Stimulated activated CD4-positive, alpha-beta T cell treated with anti-CD3 and anti-CD28 coated beads, Interleukin-2, amount 100 ng/mL, for 24 hours (primary cell): ENCODE data around the gene SHE.

Source experiments
- DNase-seq, 2 donors: peaks; one replicate each; pipeline ENCODE4 v3.0.0-alpha.2; 2020

Gene SHE

DNA sequence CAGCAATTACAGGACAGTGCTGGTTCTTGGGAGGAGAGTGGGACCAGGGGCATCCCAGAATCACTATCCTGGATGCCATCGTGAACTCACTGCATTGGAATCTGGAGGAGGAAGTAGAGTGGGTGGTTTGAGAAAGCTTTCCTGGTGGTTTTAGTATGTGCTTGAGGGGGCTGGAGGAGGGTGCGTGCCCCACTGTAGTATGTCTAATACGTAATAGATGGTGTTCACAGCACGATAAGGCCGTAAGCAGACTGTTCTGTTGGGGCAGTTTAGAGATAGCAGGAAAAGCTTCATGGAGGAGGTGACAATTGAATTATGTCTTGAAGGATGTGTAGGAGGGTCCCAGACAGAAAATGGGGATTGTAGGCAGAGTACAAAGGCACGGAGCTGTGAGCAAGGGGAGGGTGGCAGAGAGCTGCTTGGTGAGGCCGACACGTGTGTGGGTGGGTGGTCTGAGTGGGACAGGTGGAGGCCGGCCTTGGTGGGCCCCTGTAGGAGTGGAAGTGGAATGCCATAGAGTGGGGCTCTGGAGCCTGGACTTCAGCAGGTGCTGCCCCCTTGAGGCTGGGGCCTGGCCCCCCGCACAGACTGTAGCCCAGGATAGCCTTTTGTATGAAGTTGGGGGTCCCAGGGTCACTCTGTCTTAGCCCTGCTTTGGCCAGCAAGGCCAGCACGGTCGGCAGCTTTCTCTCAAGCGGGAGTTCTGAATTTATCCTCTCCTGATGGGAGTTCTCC, 60.0 kb downstream of the SHE start:
- DNase-seq: no peak

- DNase-seq: no peak
Measured at GRCh38 chr1:154441241-154441888, 60.8 kb downstream of the SHE start.

- no peak for DNase-seq
Measured at GRCh38 chr1:154440036-154440804, 62.0 kb downstream of the SHE start.

DNA sequence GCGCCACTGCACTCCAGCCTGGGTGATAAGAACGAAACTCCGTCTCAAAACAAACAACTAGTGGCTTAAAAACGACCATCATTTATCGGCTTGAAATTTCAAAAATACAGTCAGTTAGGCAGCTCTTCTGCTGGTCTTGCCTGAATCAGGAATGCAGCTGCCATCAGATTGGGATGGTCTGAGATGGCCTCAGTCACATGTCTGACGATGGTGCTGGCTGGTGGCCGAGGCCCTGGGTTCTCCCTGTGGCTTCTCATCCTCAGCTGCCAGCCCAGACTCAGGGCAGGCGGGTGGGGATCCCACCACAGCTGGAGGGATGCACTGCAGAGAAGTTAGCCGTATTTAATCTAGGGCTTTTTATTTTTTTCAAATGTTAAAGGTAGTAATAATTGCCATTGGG, 65.8 kb downstream of the SHE start:
- DNase-seq: no peak

- DNase-seq: no peak
Measured at GRCh38 chr1:154435599-154436200, 66.5 kb downstream of the SHE start.

DNA sequence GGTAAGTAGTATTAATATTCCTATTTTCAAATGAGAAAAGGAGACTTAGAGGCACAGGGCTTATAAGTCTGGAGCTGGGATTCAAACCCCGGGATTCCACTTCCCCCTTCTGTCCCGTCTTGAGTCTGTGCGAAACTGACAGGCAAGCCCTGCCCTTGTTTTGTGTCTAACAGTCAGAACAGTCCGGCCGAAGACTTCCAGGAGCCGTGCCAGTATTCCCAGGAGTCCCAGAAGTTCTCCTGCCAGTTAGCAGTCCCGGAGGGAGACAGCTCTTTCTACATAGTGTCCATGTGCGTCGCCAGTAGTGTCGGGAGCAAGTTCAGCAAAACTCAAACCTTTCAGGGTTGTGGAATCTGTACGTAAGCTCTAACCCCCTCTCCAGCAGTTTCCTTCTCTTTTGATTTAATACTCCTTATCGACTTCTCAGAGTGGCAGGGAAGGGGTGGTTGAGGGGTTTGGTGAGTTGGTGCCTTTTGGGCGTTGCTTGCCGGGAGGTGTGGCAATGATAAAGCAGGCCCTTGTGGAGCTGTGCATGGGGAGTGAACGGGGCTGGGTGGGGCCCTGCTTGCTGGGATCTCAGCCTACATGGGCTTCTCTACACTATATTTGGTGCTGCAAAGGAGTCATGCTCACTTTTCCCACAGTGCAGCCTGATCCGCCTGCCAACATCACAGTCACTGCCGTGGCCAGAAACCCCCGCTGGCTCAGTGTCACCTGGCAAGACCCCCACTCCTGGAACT, 67.7 kb downstream of the SHE start:
- no peak for DNase-seq

DNA sequence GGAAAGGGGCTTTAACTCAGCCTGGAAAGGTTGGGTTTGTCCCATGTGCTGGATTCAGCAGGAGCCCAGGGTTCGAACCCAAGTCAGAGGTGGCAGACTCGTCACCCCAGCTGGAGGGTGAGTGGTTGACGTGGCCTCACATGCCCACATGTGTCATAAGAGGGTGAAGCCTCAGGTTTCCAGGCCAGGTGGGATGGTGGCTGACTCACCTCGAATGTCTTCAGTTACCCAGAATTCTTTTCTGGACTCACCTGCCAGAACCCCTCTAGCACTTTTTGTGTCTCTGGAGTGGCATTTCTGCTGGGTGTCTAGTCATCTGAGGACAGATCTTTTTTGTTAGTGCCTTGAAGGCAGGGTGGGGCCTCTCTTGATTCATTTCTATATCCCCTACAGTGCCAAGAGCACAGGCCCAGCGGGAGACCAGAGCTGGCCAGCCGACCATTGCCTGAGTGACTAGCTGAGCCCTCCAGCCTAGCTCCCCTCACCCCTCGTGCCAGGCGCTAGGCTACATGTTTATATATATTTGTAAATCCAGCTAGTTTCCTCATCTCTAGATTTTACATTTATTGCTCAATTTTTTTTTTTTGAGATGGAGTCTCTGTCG, 68.9 kb downstream of the SHE start:
- peak; percentile 44 to 56 for DNase-seq

- DNase-seq: peak; percentile 61 to 67
Measured at GRCh38 chr1:154431586-154432373, 70.4 kb downstream of the SHE start.

DNA sequence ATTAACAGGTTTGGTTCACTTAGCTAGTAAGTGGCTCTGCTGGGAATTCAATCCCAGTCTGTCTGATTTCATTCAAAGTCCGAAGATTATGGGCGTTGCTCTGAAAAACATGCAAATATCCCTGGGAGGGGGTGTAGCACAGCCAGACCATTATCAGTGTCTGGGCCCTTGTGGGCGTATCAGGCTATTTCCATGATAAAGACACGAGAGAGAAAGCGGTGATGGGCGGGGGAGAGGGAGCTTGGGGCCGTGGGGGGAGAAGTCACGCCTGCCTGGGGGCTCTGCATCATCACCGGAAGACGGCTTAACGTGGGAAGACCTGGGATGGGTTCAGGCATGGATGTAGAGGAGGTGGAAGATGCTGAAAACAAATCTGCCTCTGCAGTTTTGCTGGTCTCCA, 71.3 kb downstream of the SHE start:
- DNase-seq: no peak

GRCh38 chr1:154429841-154430611, 72.2 kb downstream of the SHE start:
- DNase-seq: no peak
